ENCODE results near the gene BICDL1.

Gene BICDL1

GRCh38 chr12:119989731-119990381, 820 bp downstream of the BICDL1 start:
- Mint-ChIP-seq H3K36me3 (ENCODE audit: insufficient read depth) (peaks cover 55% of the 10 kb centered on the region), H3K4me3 (peak overlapping the region; percentile 84 to 85), H3K4me1 (ENCODE audit: low read depth in 2 of 2) (peaks cover 13 to 26% of the 10 kb centered on the region in 2 donors), H3K27me3 (no peaks in the 10 kb centered on the region), H3K27ac (peak overlapping the region; percentile 87 to 94), H3K9me3 (no peaks in the 10 kb centered on the region)
- ATAC-seq (replicated peaks) (peak; percentile 16), DNase-seq (peak; percentile 66 to 74 (median 71))

GRCh38 chr12:119990382-119990874, 1.4 kb downstream of the BICDL1 start:
- Mint-ChIP-seq H3K4me3 (peak overlapping the region; percentile 84 to 85), H3K4me1 (ENCODE audit: low read depth in 2 of 2) (peaks cover 13 to 26% of the 10 kb centered on the region in 2 donors), H3K27me3 (no peaks in the 10 kb centered on the region), H3K9me3 (no peaks in the 10 kb centered on the region), H3K27ac (peak overlapping the region; percentile 69 to 87), H3K36me3 (ENCODE audit: insufficient read depth) (peaks cover 61% of the 10 kb centered on the region)
- DNase-seq (no peak), ATAC-seq (replicated peaks) (no peak)

- Mint-ChIP-seq H3K27me3 (no peaks in the 10 kb centered on the region), H3K4me1 (ENCODE audit: low read depth in 2 of 2) (peaks cover 13 to 33% of the 10 kb centered on the region in 2 donors)
These were observed 3.2 kb downstream of the BICDL1 start for GRCh38 chr12:119992129-119992705.

GRCh38 chr12:119994892-119995658, 6.0 kb downstream of the BICDL1 start:
- Mint-ChIP-seq H3K4me1 (ENCODE audit: low read depth in 2 of 2) (peaks cover 7 to 30% of the 10 kb centered on the region in 2 donors), H3K27ac (peak overlapping the region in 1 of 2 donors; percentile 55), H3K9me3 (no peaks in the 10 kb centered on the region), H3K27me3 (no peaks in the 10 kb centered on the region), H3K4me3 (no peak overlapping the region), H3K36me3 (ENCODE audit: insufficient read depth) (peaks cover 84% of the 10 kb centered on the region)
- ATAC-seq (replicated peaks) (no peak), DNase-seq (no peak)

More at GRCh38 chr12:119992129-119992705, 3.2 kb downstream of the BICDL1 start:
- Mint-ChIP-seq H3K27ac (peak overlapping the region in 1 of 2 donors; percentile 44), H3K9me3 (no peaks in the 10 kb centered on the region), H3K4me3 (peak overlapping the region in 1 of 2 donors; percentile 85), H3K36me3 (ENCODE audit: insufficient read depth) (peaks cover 77% of the 10 kb centered on the region)
- DNase-seq: no peak
- ATAC-seq (replicated peaks): no peak

- H3K27ac Mint-ChIP-seq: peak overlapping the region in 1 of 2 donors; percentile 72
- no peak overlapping the region for H3K4me3 Mint-ChIP-seq
- H3K9me3 Mint-ChIP-seq: no peaks in the 10 kb centered on the region
- peaks cover 91% of the 10 kb centered on the region for H3K36me3 Mint-ChIP-seq (ENCODE audit: insufficient read depth)
- H3K27me3 Mint-ChIP-seq: no peaks in the 10 kb centered on the region
- ATAC-seq (replicated peaks) (no peak), DNase-seq (no peak)
- H3K4me1 Mint-ChIP-seq (ENCODE audit: low read depth in 2 of 2): peaks cover 4 to 21% of the 10 kb centered on the region in 2 donors
These were observed 7.4 kb downstream of the BICDL1 start for GRCh38 chr12:119996417-119996816.

- peak overlapping the region; percentile 5 to 45 for H3K4me3 Mint-ChIP-seq
- no peaks in the 10 kb centered on the region for H3K9me3 Mint-ChIP-seq
- peaks cover 84% of the 10 kb centered on the region for H3K36me3 Mint-ChIP-seq (ENCODE audit: insufficient read depth)
- no peaks in the 10 kb centered on the region for H3K27me3 Mint-ChIP-seq
- no peak for DNase-seq
- peaks cover 2 to 17% of the 10 kb centered on the region in 2 donors for H3K4me1 Mint-ChIP-seq (ENCODE audit: low read depth in 2 of 2)
- ATAC-seq (replicated peaks): no peak
- H3K27ac Mint-ChIP-seq: peak overlapping the region; percentile 17 to 24
These were observed 9.6 kb downstream of the BICDL1 start for GRCh38 chr12:119998471-119999245.

- H3K9me3 Mint-ChIP-seq: no peaks in the 10 kb centered on the region
- no peaks in the 10 kb centered on the region for H3K27me3 Mint-ChIP-seq
- no peak for ATAC-seq (replicated peaks)
- H3K27ac Mint-ChIP-seq: no peak overlapping the region
- no peak for DNase-seq
- no peak overlapping the region for H3K4me3 Mint-ChIP-seq
- H3K36me3 Mint-ChIP-seq (ENCODE audit: insufficient read depth): peaks cover 79% of the 10 kb centered on the region
- peaks cover 2 to 15% of the 10 kb centered on the region in 2 donors for H3K4me1 Mint-ChIP-seq (ENCODE audit: low read depth in 2 of 2)
These were observed 11.5 kb downstream of the BICDL1 start for GRCh38 chr12:120000556-120000955.

GRCh38 chr12:120006258-120006975, 17.4 kb downstream of the BICDL1 start:
- ATAC-seq (replicated peaks) (no peak), DNase-seq (no peak)
- Mint-ChIP-seq H3K27ac (peak overlapping the region; percentile 62 to 95), H3K27me3 (no peaks in the 10 kb centered on the region), H3K9me3 (no peaks in the 10 kb centered on the region), H3K4me1 (ENCODE audit: low read depth in 2 of 2) (peaks cover 16 to 44% of the 10 kb centered on the region in 2 donors), H3K36me3 (ENCODE audit: insufficient read depth) (peaks cover 57% of the 10 kb centered on the region), H3K4me3 (peak overlapping the region; percentile 3 to 48)

- H3K36me3 Mint-ChIP-seq (ENCODE audit: insufficient read depth): peaks cover 60% of the 10 kb centered on the region
- no peaks in the 10 kb centered on the region for H3K9me3 Mint-ChIP-seq
- H3K27me3 Mint-ChIP-seq: no peaks in the 10 kb centered on the region
- peak; percentile 58 to 71 (median 59) for DNase-seq
- peak overlapping the region; percentile 4 to 48 for H3K4me3 Mint-ChIP-seq
- ATAC-seq (replicated peaks): peak; percentile 68
- peak overlapping the region; percentile 62 to 95 for H3K27ac Mint-ChIP-seq
- H3K4me1 Mint-ChIP-seq (ENCODE audit: low read depth in 2 of 2): peaks cover 22 to 52% of the 10 kb centered on the region in 2 donors
These were observed 18.2 kb downstream of the BICDL1 start for GRCh38 chr12:120007272-120007671.

GRCh38 chr12:120010661-120011230, 21.7 kb downstream of the BICDL1 start:
- peak overlapping the region in 1 of 2 donors; percentile 80 for H3K4me3 Mint-ChIP-seq
- DNase-seq (no peak), ATAC-seq (replicated peaks) (no peak)
- H3K27ac Mint-ChIP-seq: peak overlapping the region; percentile 99 to 100
- peaks cover 46 to 80% of the 10 kb centered on the region in 2 donors for H3K4me1 Mint-ChIP-seq (ENCODE audit: low read depth in 2 of 2)
- no peaks in the 10 kb centered on the region for H3K9me3 Mint-ChIP-seq
- no peaks in the 10 kb centered on the region for H3K27me3 Mint-ChIP-seq
- H3K36me3 Mint-ChIP-seq (ENCODE audit: insufficient read depth): peaks cover 60% of the 10 kb centered on the region

GRCh38 chr12:120012067-120012621, 23.1 kb downstream of the BICDL1 start:
- no peaks in the 10 kb centered on the region for H3K27me3 Mint-ChIP-seq
- ATAC-seq (replicated peaks): peak; percentile 71
- DNase-seq: peak; percentile 74 to 79 (median 76)
- peaks cover 60% of the 10 kb centered on the region for H3K36me3 Mint-ChIP-seq (ENCODE audit: insufficient read depth)
- peak overlapping the region; percentile 71 to 80 for H3K4me3 Mint-ChIP-seq
- peaks cover 40 to 71% of the 10 kb centered on the region in 2 donors for H3K4me1 Mint-ChIP-seq (ENCODE audit: low read depth in 2 of 2)
- H3K27ac Mint-ChIP-seq: peak overlapping the region; percentile 99 to 100
- no peaks in the 10 kb centered on the region for H3K9me3 Mint-ChIP-seq
